Measurements from ENCODE around the gene PFDN2.

DNA sequence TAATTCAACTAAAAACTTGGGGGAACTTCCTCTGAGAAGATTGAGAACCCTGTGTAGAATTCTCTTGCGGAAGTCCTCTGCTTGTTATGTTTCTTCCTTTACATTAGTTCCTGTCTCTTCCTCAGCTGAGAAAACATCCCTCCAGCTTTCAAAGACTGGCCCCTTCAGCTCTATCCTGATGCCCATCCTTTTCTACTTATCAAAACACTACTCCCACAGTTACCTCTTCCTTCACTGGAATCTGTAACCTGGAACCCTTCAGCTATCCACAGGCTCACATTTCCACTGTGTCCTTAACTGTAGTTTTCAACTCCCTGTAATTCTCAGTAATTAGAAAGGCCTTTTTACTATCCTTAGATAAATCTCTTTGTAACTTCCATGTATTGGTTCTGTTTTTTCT is 20.6 kb upstream of the PFDN2 start:
- TF ChIP-seq EZH2 (IDR thresholded peaks at IDR 0.05; ENCODE audit: borderline replicate concordance, low read depth, low read length, severe bottlenecking) (no peak), POLR2A (IDR thresholded peaks at IDR 0.05; ENCODE audit: low read depth, low read length) (no peak)
- TF ChIP-seq, protein P1, sequence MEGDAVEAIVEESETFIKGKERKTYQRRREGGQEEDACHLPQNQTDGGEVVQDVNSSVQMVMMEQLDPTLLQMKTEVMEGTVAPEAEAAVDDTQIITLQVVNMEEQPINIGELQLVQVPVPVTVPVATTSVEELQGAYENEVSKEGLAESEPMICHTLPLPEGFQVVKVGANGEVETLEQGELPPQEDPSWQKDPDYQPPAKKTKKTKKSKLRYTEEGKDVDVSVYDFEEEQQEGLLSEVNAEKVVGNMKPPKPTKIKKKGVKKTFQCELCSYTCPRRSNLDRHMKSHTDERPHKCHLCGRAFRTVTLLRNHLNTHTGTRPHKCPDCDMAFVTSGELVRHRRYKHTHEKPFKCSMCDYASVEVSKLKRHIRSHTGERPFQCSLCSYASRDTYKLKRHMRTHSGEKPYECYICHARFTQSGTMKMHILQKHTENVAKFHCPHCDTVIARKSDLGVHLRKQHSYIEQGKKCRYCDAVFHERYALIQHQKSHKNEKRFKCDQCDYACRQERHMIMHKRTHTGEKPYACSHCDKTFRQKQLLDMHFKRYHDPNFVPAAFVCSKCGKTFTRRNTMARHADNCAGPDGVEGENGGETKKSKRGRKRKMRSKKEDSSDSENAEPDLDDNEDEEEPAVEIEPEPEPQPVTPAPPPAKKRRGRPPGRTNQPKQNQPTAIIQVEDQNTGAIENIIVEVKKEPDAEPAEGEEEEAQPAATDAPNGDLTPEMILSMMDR (IDR thresholded peaks at IDR 0.05; ENCODE audit: extremely low read depth in 1 of 2, insufficient read depth in 1 of 2, low read depth in 1 of 2, low read length in 2 of 2) = no peak
